Hepatocyte (in vitro differentiated cells): ENCODE data around the gene SERINC2.
"Not testable (repeated sequence)": the region's sequence is repeated elsewhere in the genome, so short reads cannot be mapped to it uniquely, and the experiment has no call there.

Source experiments
- CTCF ChIP-seq: fragments of 200-600 bp; sonication (generic); IDR thresholded peaks from 2 replicates; pipeline ENCODE4 v1.5.1; 2016; ENCODE audit warnings: antibody characterized with exemption, mild to moderate bottlenecking; ENCODE audit not compliant: poor library complexity
- EZH2 ChIP-seq: fragments of 200-600 bp; sonication (generic); IDR thresholded peaks from 2 replicates; pipeline ENCODE4 v1.6.1; 2016; ENCODE audit warnings: antibody characterized with exemption, mild to moderate bottlenecking, borderline replicate concordance

- not testable (repeated sequence) for TF ChIP-seq CTCF, EZH2
Observed at GRCh38 chr1:31471452-31472313, 58.7 kb downstream of the SERINC2 start.
